ENCODE measurements around the gene ZNF20. TPM values are rescaled to one million over a fixed set of nuclear protein-coding genes. Genes with fewer than 3 reads are reported as not detected.

ZNF20 gene
- total RNA-seq: 13.5 TPM

DNA sequence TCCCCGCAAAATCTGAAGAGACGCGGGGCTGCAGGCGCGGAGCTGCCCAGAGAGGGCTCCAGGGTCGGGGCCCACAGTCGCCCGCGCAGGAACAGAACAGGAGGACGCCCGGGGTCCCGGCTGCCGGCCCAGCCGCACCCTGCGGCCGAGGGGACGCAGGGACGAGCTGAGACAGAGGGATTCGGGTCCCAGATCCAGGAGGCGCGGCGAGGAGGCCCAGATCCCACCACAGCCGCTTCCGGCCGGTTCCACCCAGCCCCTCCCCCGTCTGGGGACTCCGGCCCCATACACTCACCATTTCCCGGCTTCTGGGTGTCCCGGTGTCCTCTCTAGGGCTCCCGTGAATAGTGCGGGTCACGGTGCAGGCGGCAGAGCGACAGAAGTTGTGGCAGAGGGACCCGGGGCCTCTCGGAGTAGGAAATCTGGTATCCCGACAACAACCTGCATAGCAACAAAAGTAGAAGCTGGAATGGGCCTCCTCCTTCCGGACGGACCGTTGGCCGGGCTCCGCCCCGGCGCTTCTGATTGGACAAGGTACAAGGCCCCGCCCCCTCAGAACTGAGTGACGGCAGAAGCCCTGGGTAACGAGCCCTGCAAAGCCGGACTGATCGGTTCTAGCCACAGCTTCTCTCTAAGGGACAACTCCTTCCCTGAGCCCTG lies at the start of gene ZNF20:
ZNF20 (minus strand) TSS at position 466 of the 660 bp plus-strand sequence; CDS start at position 298, 168 bp downstream.

DNA sequence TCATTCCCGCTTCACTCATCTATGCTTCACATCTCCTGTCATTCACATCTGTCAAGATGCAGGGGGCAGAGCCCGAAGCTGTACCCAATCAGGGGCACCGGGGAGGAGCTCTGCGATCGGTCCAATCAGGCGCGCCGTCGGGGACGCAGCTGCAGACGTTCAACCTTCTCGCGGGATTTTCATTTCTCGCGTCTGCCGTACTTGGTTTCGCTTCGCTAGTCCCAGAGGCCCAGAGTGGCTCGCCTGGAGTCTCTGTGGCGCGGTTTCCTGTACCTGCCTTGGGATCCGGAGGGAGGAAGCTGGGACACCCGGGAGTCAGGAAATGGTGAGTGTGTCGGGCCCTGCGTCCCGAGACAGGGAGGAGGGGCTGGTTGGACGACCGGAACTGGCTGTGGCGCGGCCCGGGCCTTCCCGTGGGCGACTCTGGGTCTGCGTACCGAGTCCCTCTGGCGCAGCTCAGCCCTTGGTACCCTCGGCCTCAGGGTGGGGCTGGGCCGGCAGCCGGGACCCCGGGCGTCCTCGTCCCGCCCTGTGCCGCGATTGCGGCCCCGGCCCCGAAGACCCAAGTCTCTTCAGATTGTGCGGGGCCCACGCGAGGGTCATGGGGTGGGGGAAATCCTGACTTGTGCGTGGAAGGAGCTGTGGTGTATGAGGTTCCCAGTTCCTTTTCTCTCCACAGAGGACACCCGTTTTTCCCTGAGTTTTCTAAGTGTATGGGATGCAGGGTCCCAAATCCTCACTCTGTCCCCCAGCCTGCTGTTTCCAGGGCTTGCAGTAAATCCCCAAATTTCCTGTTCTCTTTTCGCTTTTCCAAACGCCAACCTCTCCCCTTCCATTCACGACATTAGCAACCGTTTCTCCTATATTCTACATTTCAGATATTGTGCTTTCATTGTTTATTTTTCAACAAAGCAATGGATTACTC lies 23.0 kb upstream of the ZNF20 start, which contains the start of gene ZNF136:
ZNF136 (plus strand) TSS at position 215 of the 925 bp plus-strand sequence; CDS start at position 323, 108 bp downstream.

DNA sequence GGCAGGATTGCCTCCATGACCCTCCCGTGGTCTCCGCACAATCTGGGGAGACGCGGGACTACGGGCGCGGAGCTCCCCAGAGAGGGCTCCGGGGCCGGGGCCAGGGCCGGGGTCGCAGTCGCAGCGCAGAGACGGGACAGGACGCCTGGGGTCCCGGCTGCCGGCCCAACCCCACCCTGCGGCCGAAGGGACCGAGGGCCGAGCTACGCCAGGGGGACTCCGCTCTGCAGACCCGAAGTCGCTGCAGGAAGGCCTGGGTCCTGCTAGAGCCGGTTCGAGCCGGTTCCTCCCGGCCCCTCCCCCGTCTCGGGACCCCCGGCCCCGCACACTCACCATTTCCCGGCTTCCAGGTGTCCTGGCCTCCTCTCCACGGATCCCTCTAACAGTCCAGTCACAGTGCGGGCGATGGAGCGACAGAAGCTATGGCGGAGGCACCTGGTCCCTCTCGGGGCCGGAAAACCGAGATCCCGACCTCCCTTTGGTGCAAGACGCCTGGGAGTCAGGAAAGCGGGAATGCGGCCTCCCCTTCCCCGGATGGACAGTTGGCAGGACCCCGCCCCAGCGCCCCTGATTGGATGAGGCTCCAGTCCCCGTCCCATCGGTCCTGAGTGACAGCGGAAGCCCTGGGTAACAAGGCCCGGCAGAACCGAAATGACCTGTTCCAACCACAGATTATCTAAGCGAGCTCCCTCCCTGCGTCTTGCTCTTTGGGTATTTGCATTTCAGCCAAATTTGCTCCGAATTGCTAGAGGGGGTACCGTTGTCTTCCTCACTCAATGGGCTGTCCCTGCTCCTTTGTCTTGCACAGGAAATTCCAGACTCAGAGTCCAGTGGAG lies 16.3 kb upstream of the ZNF20 start, which contains the start of gene ZNF625:
ZNF625 (minus strand) TSS at position 512 of the 836 bp plus-strand sequence; CDS start at position 336, 176 bp downstream.

Small RNA genes lying within 50 kb of the gene (small RNA-seq; reads per million reads assigned to genes)
- gene RF00019 (ENCODE audit: low replicate concordance) (not detected), gene RNA5SP467 (ENCODE audit: low replicate concordance) (not detected)

Other genes with a start within 250 kb of the ZNF20 start
- 15.2 TPM for gene ZNF700, start 215.2 kb downstream of the ZNF20 start, total RNA-seq
- gene ZNF763, start 175.3 kb downstream of the ZNF20 start, total RNA-seq: 8.5 TPM
- gene ZNF433, start 104.7 kb downstream of the ZNF20 start, total RNA-seq: 26.7 TPM
- gene ZNF878, start 87.4 kb downstream of the ZNF20 start, total RNA-seq: 0.93 TPM
- gene ZNF844, start 75.6 kb downstream of the ZNF20 start, total RNA-seq: 27.0 TPM
- 22.8 TPM for gene ZNF625, start 16.4 kb upstream of the ZNF20 start, total RNA-seq
- 17.4 TPM for gene ZNF136, start 22.7 kb upstream of the ZNF20 start, total RNA-seq
- gene ZNF44, start 154.5 kb upstream of the ZNF20 start, total RNA-seq: 27.0 TPM
- gene ZNF563, start 193.3 kb upstream of the ZNF20 start, total RNA-seq: 5.3 TPM
- gene ZNF442, start 225.3 kb upstream of the ZNF20 start, total RNA-seq: 8.1 TPM